OCI-LY3 (cell line): ENCODE data around the gene DIP2C.

Experiments
- EZH2phosphoT487 ChIP-seq: fragments of 200-600 bp; shearing (Covaris generic); IDR thresholded peaks from 2 replicates; pipeline ENCODE4 v1.6.1; 2018; ENCODE audit warnings: antibody characterized with exemption, mixed run types, low read depth
- TF ChIP-seq, protein P1 (sequence below): fragments of 200-600, 300-600 bp; sonication (generic); IDR thresholded peaks from 2 replicates; pipeline ENCODE4 v1.5.1; 2014; ENCODE audit warnings: antibody characterized with exemption, low read length, low read depth

DNA sequence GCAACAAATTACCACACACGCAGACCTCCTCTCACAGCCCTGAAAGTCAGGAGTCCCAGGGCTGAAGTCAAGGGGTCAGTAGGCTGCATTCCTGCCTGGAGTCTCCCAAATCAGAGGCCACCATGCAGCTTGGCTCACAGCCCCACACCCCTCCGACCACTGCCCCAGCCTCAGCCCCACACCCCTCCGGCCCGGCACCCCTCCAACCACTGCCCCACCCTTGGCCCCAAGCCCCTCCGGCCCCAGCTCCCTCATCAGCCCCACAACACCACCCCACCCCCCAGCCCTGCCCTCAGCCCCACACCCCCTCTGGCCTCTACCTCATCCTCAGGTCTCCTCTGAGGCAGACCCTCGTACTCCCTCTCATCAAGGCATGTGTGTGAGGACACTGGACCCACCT is 85.7 kb downstream of the DIP2C start:
- TF ChIP-seq, protein P1, sequence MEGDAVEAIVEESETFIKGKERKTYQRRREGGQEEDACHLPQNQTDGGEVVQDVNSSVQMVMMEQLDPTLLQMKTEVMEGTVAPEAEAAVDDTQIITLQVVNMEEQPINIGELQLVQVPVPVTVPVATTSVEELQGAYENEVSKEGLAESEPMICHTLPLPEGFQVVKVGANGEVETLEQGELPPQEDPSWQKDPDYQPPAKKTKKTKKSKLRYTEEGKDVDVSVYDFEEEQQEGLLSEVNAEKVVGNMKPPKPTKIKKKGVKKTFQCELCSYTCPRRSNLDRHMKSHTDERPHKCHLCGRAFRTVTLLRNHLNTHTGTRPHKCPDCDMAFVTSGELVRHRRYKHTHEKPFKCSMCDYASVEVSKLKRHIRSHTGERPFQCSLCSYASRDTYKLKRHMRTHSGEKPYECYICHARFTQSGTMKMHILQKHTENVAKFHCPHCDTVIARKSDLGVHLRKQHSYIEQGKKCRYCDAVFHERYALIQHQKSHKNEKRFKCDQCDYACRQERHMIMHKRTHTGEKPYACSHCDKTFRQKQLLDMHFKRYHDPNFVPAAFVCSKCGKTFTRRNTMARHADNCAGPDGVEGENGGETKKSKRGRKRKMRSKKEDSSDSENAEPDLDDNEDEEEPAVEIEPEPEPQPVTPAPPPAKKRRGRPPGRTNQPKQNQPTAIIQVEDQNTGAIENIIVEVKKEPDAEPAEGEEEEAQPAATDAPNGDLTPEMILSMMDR: no peak
- TF ChIP-seq EZH2phosphoT487: no peak
